Tibial nerve (tissue), 4 donors: Measurements from ENCODE around the gene TTC9B.
"Not testable (repeated sequence)": the region's sequence is repeated elsewhere in the genome, so short reads cannot be mapped to it uniquely, and the experiment has no call there.

ENCODE experiments used
- CTCF ChIP-seq, 5 experiments: fragments of 200-600 bp in 3 of 5; fragments of 450-650 bp in 2 of 5; sonication (generic) in 3 of 5; IDR thresholded peaks; one replicate each; pipeline ENCODE4 v1.5.1; 2016 to 2019; ENCODE audit warnings: antibody characterized with exemption in 5 of 5, mild to moderate bottlenecking in 3 of 5, moderate library complexity in 2 of 5
- EP300 ChIP-seq, 2 donors: sonication (generic); formaldehyde crosslinking; IDR thresholded peaks; one replicate each; pipeline ENCODE4 v1.6.1; 2017; ENCODE audit warnings: antibody characterized with exemption in 2 of 2, mild to moderate bottlenecking in 1 of 2
- POLR2A ChIP-seq, 2 donors: fragments of 450-650 bp; IDR thresholded peaks; one replicate each; pipeline ENCODE4 v1.6.1; 2017; ENCODE audit warnings: antibody characterized with exemption in 2 of 2, mild to moderate bottlenecking in 2 of 2, moderate library complexity in 2 of 2

- TF ChIP-seq CTCF, POLR2A, EP300 (IDR thresholded peaks at IDR 0.05): not testable (repeated sequence)
Observed at GRCh38 chr19:40170303-40170989, 47.7 kb downstream of the TTC9B start.
